DOHH2 (cell line): Measurements from ENCODE around the gene SMIM45.

Experiments used
- H3F3A ChIP-seq: fragments of 200-600 bp; sonication (generic), shearing (Covaris generic); 2 replicates; pipeline ENCODE4 v1.6.0; 2016; ENCODE audit warnings: antibody characterized with exemption, mild to moderate bottlenecking; ENCODE audit not compliant: control insufficient read depth, insufficient read depth
- H3K27ac ChIP-seq: fragments of 200-600 bp; sonication (generic); 2 replicates; pipeline ENCODE4 v1.5.1; 2014; ENCODE audit warnings: low read depth, mild to moderate bottlenecking, low read length, moderate library complexity
- H3K27me3 ChIP-seq: fragments of 200-600 bp; sonication (generic); 2 replicates; pipeline ENCODE4 v1.6.1; 2014; ENCODE audit warnings: mild to moderate bottlenecking, low read length, mixed read lengths; ENCODE audit not compliant: control insufficient read depth
- H3K36me3 ChIP-seq: fragments of 200-600 bp; sonication (generic); 2 replicates; pipeline ENCODE4 v1.6.1; 2014; ENCODE audit warnings: mild to moderate bottlenecking, low read length, moderate library complexity, mixed read lengths; ENCODE audit not compliant: control insufficient read depth
- H3K4me1 ChIP-seq: fragments of 200-600 bp; sonication (generic); 2 replicates; pipeline ENCODE4 v1.6.1; 2014; ENCODE audit warnings: mild to moderate bottlenecking, low read length, mixed read lengths; ENCODE audit not compliant: control insufficient read depth
- H3K4me2 ChIP-seq: fragments of 200-600 bp; sonication (generic); 2 replicates; pipeline ENCODE4 v1.6.0; 2014; ENCODE audit warnings: mild to moderate bottlenecking, low read length, moderate library complexity
- H3K4me3 ChIP-seq: fragments of 200-600 bp; sonication (generic); 2 replicates; pipeline ENCODE4 v1.5.1; 2014; ENCODE audit warnings: mild to moderate bottlenecking, low read length, mixed read lengths
- H3K79me2 ChIP-seq: fragments of 200-600 bp; sonication (generic); 2 replicates; pipeline ENCODE4 v1.6.1; 2014; ENCODE audit warnings: mild to moderate bottlenecking, low read length, mixed read lengths; ENCODE audit not compliant: control insufficient read depth
- H3K9me2 ChIP-seq: fragments of 200-600 bp; sonication (generic); replicated peaks from 2 replicates; pipeline ENCODE4 v1.6.1; 2014; ENCODE audit warnings: mild to moderate bottlenecking, low read length, mixed read lengths; ENCODE audit not compliant: control insufficient read depth
- H3K9me3 ChIP-seq: fragments of 200-600 bp; sonication (generic); 2 replicates; pipeline ENCODE4 v1.6.1; 2014; ENCODE audit warnings: antibody characterized with exemption, low read length, mixed read lengths; ENCODE audit not compliant: control insufficient read depth, insufficient read depth
- H4K20me1 ChIP-seq: fragments of 200-600 bp; sonication (generic); 2 replicates; pipeline ENCODE4 v1.6.0; 2014; ENCODE audit warnings: low read depth, mild to moderate bottlenecking, antibody characterized with exemption, low read length, moderate library complexity; ENCODE audit not compliant: control insufficient read depth, insufficient read depth
- EZH2phosphoT487 ChIP-seq: fragments of 200-600 bp; sonication (generic); IDR thresholded peaks from 2 replicates; pipeline ENCODE4 v1.6.1; 2017; ENCODE audit warnings: borderline replicate concordance, mild to moderate bottlenecking, antibody characterized with exemption, low read length, moderate library complexity, mixed read lengths
- TF ChIP-seq, protein P1 (sequence below): fragments of 200-600 bp; sonication (generic); IDR thresholded peaks from one replicate; pipeline ENCODE4 v1.5.1; 2014; ENCODE audit warnings: antibody characterized with exemption, mild to moderate bottlenecking, low read depth, low read length; ENCODE audit not compliant: poor library complexity, severe bottlenecking

SMIM45 gene

DNA sequence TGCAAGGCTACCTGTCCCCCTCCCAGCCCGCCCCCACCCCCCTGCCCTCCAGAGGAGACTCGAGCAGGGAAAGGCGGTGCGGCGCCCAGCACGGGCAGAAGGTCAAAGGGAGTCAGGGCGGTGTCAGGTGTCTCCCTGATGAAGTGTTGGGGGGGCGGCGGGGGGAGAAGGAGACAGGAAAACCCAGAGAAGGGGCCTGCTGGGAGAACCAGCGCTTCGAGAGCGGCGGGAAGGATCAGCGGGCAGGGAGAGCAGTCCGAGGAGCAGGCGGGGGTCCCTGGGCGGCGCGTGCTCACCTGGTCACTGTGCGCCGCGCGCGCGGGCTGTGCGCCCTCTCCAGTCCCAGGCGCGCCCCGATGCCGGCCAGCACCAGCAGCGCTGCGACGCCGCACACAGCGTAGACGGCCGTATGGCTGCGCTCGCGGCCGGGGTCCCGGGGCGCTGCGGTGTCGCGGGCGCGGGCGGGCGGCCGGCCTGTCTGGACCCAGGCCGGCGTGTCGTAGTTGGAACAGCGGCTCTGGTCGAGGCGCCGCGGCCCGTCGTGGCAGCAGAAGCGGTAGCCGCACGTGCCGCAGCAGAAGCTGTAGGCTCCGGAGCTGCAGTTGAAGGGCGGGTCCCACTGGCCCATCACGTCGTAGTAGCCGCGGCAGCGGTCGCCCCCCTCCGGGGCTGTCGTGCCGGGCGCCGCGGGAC lies 38.0 kb upstream of the SMIM45 start:
- H3K9me3 ChIP-seq, result no peaks in the 10 kb centered on the region
- H3K4me1 ChIP-seq, result peaks cover 69% of the 10 kb centered on the region
- peaks cover 3% of the 10 kb centered on the region; the same call in 1 of the 2 replicates for H4K20me1 ChIP-seq
- peak; percentile 99 for TF ChIP-seq EZH2phosphoT487
- TF ChIP-seq, protein P1, sequence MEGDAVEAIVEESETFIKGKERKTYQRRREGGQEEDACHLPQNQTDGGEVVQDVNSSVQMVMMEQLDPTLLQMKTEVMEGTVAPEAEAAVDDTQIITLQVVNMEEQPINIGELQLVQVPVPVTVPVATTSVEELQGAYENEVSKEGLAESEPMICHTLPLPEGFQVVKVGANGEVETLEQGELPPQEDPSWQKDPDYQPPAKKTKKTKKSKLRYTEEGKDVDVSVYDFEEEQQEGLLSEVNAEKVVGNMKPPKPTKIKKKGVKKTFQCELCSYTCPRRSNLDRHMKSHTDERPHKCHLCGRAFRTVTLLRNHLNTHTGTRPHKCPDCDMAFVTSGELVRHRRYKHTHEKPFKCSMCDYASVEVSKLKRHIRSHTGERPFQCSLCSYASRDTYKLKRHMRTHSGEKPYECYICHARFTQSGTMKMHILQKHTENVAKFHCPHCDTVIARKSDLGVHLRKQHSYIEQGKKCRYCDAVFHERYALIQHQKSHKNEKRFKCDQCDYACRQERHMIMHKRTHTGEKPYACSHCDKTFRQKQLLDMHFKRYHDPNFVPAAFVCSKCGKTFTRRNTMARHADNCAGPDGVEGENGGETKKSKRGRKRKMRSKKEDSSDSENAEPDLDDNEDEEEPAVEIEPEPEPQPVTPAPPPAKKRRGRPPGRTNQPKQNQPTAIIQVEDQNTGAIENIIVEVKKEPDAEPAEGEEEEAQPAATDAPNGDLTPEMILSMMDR, result no peak
- peaks cover 3% of the 10 kb centered on the region for H3F3A ChIP-seq
- H3K27me3 ChIP-seq, result peaks cover 87% of the 10 kb centered on the region
- H3K79me2 ChIP-seq, result no peaks in the 10 kb centered on the region
- no peak overlapping the region for H3K27ac ChIP-seq
- H3K4me2 ChIP-seq, result no peak overlapping the region
- no peaks in the 10 kb centered on the region for H3K9me2 ChIP-seq
- no peak overlapping the region for H3K4me3 ChIP-seq
- no peaks in the 10 kb centered on the region for H3K36me3 ChIP-seq

DNA sequence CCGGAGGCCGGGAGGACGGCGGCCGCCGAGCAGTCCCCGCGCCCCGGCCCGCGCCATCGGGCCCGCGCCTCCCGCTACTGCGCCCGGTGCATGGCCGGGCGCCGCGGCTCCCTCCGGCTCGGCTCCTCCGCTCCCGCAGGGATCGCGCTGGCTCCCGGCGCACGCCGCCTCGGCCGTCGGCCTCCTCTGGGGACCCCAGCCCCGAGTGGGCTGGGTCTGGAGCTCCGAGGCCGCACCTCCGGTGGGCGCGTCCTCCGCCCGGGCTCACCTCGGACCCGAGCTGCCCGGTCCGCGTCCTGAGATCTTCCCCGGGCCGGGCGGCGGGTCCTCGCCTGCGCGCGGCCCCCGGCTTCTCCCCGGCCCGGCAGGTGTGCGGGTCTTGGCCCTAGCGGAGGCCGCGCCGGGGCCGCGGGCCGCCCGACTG lies 37.3 kb upstream of the SMIM45 start:
- TF ChIP-seq EZH2phosphoT487, result 0 out of 2 replicates have a peak, but pooled peaks have one; percentile 74
- TF ChIP-seq, protein P1, result no peak
- H4K20me1 ChIP-seq, result peaks cover 3% of the 10 kb centered on the region; the same call in 1 of the 2 replicates
- peaks cover 71% of the 10 kb centered on the region for H3K4me1 ChIP-seq
- no peaks in the 10 kb centered on the region for H3K36me3 ChIP-seq
- peak overlapping the region; percentile 67 for H3K4me2 ChIP-seq
- H3K4me3 ChIP-seq, result peak overlapping the region; percentile 52
- peaks cover 7% of the 10 kb centered on the region for H3F3A ChIP-seq
- H3K9me3 ChIP-seq, result no peaks in the 10 kb centered on the region
- H3K9me2 ChIP-seq, result no peaks in the 10 kb centered on the region
- no peaks in the 10 kb centered on the region for H3K79me2 ChIP-seq
- H3K27ac ChIP-seq, result no peak overlapping the region
- peaks cover 80% of the 10 kb centered on the region for H3K27me3 ChIP-seq

DNA sequence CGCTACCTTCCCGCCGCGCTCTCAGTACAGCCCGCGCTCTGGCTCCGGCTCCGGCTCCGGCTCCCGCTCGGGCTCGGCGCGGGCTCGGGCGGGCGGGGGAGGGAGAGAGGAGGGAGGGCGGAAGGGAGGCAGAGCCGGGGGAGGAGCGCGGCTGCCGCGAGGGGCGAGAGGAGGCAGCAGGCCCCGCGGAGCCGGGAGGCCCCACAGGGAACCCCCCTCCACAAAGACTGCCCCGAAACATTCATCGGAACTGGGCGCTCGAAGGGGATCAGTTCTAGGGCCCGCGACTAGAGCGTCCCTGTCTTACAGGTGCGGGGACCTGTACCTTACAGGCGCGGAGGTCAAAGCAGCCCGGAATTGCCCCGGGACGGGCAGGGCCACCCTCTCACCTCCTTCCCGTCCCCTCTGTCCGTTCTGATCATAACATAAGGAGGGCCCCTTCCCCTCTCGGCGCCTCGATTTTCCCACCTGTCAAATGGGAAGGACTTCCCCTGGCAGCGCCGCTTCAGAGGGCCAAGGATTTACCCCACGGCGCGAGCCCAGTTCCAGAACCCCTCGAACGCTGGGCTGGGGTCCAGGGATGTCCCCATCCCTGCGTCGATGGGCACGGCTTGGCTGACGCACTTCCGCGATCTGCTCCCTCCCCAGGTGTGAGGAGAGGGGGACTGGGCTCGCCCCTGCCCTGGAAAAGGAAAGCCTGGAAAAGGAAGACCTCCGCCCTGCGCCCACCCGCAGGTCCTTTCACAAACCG lies 36.7 kb upstream of the SMIM45 start, which contains the start of gene SHISA8:
SHISA8 (minus strand) TSS at position 40 of the 751 bp plus-strand sequence. CDS start 407 bp downstream, outside the sequence.
- Histone ChIP-seq H3K79me2 (no peaks in the 10 kb centered on the region), H3K9me3 (no peaks in the 10 kb centered on the region), H3K9me2 (no peaks in the 10 kb centered on the region), H3K4me1 (peaks cover 73% of the 10 kb centered on the region), H3K4me2 (peak within 1 kb of the TSS; percentile 67), H3K4me3 (peak within 1 kb of the TSS; percentile 52), H3F3A (peaks cover 7% of the 10 kb centered on the region), H3K27me3 (peaks cover 74% of the 10 kb centered on the region), H4K20me1 (peaks cover 3% of the 10 kb centered on the region; the same call in 1 of the 2 replicates), H3K27ac (no peak within 1 kb of the TSS), H3K36me3 (no peaks in the 10 kb centered on the region)
- no peak for TF ChIP-seq EZH2phosphoT487
- TF ChIP-seq, protein P1, result no peak
